ENCODE measurements around the gene SAMD10. TPM values are rescaled to one million over a fixed set of nuclear protein-coding genes. Genes with fewer than 3 reads are reported as not detected.

SAMD10 gene
- total and polyA plus RNA-seq, 3 donors from 2014 or later, result 3.9 to 10.7 (median 6.2) TPM

DNA sequence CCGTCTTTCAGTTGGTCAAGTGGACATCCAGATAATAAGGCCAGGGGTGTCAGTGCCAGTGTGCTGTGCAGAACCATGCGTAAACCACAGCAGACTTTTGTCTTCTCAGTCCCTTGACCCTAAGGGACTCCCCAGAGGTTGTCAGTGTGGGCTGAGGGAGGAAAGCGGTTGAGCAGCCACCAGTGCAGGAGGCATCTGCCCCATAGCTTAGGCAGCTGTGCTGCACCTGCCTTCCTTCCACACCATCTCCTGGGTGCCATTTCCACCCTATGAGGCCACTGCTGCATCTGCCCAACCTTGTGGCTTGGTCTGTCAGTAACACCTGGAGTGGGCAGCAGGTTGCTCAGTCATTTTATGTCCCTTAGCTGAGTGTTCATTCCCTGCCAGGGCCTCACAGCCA is 27.5 kb upstream of the SAMD10 start:
- DNase-seq, result no peak
- TF ChIP-seq, protein P1, sequence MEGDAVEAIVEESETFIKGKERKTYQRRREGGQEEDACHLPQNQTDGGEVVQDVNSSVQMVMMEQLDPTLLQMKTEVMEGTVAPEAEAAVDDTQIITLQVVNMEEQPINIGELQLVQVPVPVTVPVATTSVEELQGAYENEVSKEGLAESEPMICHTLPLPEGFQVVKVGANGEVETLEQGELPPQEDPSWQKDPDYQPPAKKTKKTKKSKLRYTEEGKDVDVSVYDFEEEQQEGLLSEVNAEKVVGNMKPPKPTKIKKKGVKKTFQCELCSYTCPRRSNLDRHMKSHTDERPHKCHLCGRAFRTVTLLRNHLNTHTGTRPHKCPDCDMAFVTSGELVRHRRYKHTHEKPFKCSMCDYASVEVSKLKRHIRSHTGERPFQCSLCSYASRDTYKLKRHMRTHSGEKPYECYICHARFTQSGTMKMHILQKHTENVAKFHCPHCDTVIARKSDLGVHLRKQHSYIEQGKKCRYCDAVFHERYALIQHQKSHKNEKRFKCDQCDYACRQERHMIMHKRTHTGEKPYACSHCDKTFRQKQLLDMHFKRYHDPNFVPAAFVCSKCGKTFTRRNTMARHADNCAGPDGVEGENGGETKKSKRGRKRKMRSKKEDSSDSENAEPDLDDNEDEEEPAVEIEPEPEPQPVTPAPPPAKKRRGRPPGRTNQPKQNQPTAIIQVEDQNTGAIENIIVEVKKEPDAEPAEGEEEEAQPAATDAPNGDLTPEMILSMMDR (IDR thresholded peaks at IDR 0.05), result no peak
- no peak for TF ChIP-seq POLR2A (IDR thresholded peaks at IDR 0.05)
- WGBS, 2 donors, result 93 to 94% methylated on average over 2 to 3 of the region's 3 CpGs
- H3K4me1 ChIP-seq, result no peaks in the 10 kb centered on the region
- no peaks in the 10 kb centered on the region for H3K9me3 ChIP-seq
- H3K36me3 ChIP-seq (ENCODE audit: low read depth, missing control alignments), result no peaks in the 10 kb centered on the region
- intact Hi-C loops (cut with DNase I; ENCODE audit: low total_unique reads), result no loop called here
- no peak overlapping the region for H3K4me3 ChIP-seq
- no peak overlapping the region for H3K27ac ChIP-seq
- no peaks in the 10 kb centered on the region for H3K27me3 ChIP-seq

DNA sequence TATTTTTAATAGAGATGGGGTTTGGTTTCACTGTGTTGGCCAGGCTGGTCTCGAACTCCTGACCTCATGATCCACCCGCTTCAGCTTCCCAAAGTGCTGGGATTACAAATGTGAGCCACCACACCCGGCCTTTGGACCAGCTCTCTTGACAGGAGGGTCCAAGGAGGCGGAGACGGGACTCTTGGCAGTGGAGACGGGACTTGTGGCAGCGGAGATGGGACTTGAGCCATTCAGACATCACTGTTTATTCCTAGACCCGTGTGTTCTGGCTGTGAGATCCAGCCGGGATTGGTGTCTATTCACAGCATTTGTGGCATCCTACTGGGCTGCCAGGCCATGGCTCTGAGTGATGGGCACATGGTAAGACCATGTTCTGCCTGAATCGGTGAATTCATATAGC is 27.0 kb upstream of the SAMD10 start:
- intact Hi-C loops (cut with DNase I; ENCODE audit: low total_unique reads), result no loop called here
- Histone ChIP-seq H3K27me3 (no peaks in the 10 kb centered on the region), H3K4me1 (no peaks in the 10 kb centered on the region), H3K27ac (no peak overlapping the region), H3K4me3 (no peak overlapping the region), H3K36me3 (ENCODE audit: low read depth, missing control alignments) (no peaks in the 10 kb centered on the region), H3K9me3 (no peaks in the 10 kb centered on the region)
- 85 to 88% methylated on average over 9 to 10 of the region's 10 CpGs for WGBS, 2 donors
- DNase-seq, result no peak
- TF ChIP-seq POLR2A (IDR thresholded peaks at IDR 0.05), result no peak
- TF ChIP-seq, protein P1 (IDR thresholded peaks at IDR 0.05), result no peak

GRCh38 chr20:64005394-64005793 is 26.0 kb upstream of the SAMD10 start:
- Histone ChIP-seq H3K9me3 (no peaks in the 10 kb centered on the region), H3K27me3 (no peaks in the 10 kb centered on the region), H3K4me1 (no peaks in the 10 kb centered on the region), H3K4me3 (no peak overlapping the region), H3K36me3 (ENCODE audit: low read depth, missing control alignments) (no peaks in the 10 kb centered on the region), H3K27ac (no peak overlapping the region)
- 79 to 87% methylated on average over 6 of the region's 6 CpGs for WGBS, 2 donors
- intact Hi-C loops (cut with DNase I; ENCODE audit: low total_unique reads), result no loop called here
- no peak for TF ChIP-seq POLR2A (IDR thresholded peaks at IDR 0.05)
- TF ChIP-seq, protein P1 (IDR thresholded peaks at IDR 0.05), result no peak
- no peak for DNase-seq

DNA sequence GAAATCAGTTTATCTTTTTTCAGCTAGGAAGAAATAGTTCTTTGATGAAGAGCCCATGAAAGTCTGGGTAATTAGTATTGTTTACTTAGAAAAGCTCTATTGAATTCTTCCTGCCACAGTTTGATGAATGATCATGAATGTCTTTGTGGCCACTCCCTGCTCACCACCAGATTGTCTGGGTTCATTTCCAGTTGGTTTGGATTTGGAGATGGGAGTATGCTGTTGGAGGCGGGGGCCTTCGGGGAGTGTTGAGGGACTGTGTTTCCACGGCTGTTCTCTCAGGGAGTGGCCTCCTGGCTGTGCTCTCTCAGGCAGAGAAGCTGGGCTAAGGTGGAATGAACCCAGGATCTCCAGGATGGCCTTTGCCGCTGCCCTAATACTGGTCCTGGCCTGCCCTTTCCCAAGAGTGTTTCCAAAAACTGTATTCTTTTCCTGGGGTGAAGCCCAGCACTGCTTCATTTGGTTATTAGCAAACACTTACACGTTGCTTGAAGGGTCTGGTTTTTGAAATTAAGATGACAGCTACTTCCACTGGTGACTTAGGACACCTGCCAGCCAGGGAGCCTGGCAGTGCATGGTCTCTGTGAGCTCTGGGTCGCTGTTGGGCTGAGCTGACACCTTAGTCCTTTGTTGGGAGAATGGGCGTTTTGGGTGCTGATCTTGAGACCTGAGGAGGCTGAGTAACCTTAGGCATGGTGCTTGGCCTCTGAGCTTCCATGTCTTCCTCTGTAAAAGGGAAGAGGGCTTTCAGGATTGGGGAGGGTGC is 24.7 kb upstream of the SAMD10 start:
- 88 to 94% methylated on average over 7 of the region's 7 CpGs for WGBS, 2 donors

More for the DNA sequence above, 24.7 kb upstream of the SAMD10 start:
- Histone ChIP-seq H3K27me3 (no peaks in the 10 kb centered on the region), H3K4me1 (no peaks in the 10 kb centered on the region), H3K36me3 (ENCODE audit: low read depth, missing control alignments) (no peaks in the 10 kb centered on the region), H3K9me3 (no peaks in the 10 kb centered on the region), H3K4me3 (no peak overlapping the region), H3K27ac (no peak overlapping the region)
- DNase-seq, result no peak
- no peak for TF ChIP-seq POLR2A (IDR thresholded peaks at IDR 0.05)
- TF ChIP-seq, protein P1 (IDR thresholded peaks at IDR 0.05), result no peak
- intact Hi-C loops (cut with DNase I; ENCODE audit: low total_unique reads), result no loop called here

All from testis (tissue), 3 donors.